ENCODE results near the gene EPM2AIP1. TPM values are rescaled to one million over a fixed set of nuclear protein-coding genes. Genes with fewer than 3 reads are reported as not detected.

The EPM2AIP1 gene
- total and polyA plus RNA-seq, 2 experiments from 2014 or later = 7.5 to 20.2 TPM

GRCh38 chr3:36972163-36972562 lies 20.8 kb downstream of the EPM2AIP1 start:
- Histone ChIP-seq H2AFZ (no peak overlapping the region), H3F3A (ENCODE audit: insufficient read depth) (no peaks in the 10 kb centered on the region), H3K9ac (no peak overlapping the region), H3K36me3 (ENCODE audit: low read depth) (no peaks in the 10 kb centered on the region), H3K4me2 (ENCODE audit: unreplicated experiment) (no peak overlapping the region), H3K79me2 (ENCODE audit: insufficient read depth) (no peaks in the 10 kb centered on the region), H3K4me3 (no peak overlapping the region), H3K9me2 (ENCODE audit: insufficient read depth) (no peaks in the 10 kb centered on the region), H3K27ac (no peak overlapping the region), H3K4me1 (ENCODE audit: insufficient read depth) (0 out of 2 replicates have a peak, but pooled peaks cover 8% of the 10 kb centered on the region), H3K27me3 (replicated peaks; ENCODE audit: insufficient read depth) (no peaks in the 10 kb centered on the region), H3K9me3 (ENCODE audit: low read depth) (no peaks in the 10 kb centered on the region), H4K20me1 (ENCODE audit: insufficient read depth) (no peaks in the 10 kb centered on the region)
- no peak for DNase-seq
- no peak for TF ChIP-seq EZH2 (IDR thresholded peaks at IDR 0.05; ENCODE audit: insufficient read depth, poor library complexity, severe bottlenecking)
- no peak for TF ChIP-seq EZH2phosphoT487 (IDR thresholded peaks at IDR 0.05; ENCODE audit: insufficient read depth, low read depth)
- 93 to 98% methylated on average over 2 of the region's 2 CpGs for WGBS, 2 experiments (ENCODE audit: low coverage in 1 of 2, low lambda C conversion rate in 2 of 2, missing lambda C conversion rate in 2 of 2)
- in situ Hi-C loops (cut with MboI) = loop anchor here (10.0 kb wide), 1 partner anchor 237 kb away; no protein-coding TSS in a partner anchor

- no peaks in the 10 kb centered on the region for H3K9me2 ChIP-seq (ENCODE audit: insufficient read depth)
- peak; percentile 65 for DNase-seq
- H3K79me2 ChIP-seq (ENCODE audit: insufficient read depth) = no peaks in the 10 kb centered on the region
- TF ChIP-seq EZH2phosphoT487 (IDR thresholded peaks at IDR 0.05; ENCODE audit: insufficient read depth, low read depth) (no peak), EZH2 (IDR thresholded peaks at IDR 0.05; ENCODE audit: insufficient read depth, poor library complexity, severe bottlenecking) (no peak)
- H3K9me3 ChIP-seq (ENCODE audit: low read depth) = no peaks in the 10 kb centered on the region
- H3K9ac ChIP-seq = no peak overlapping the region
- H3K27me3 ChIP-seq (replicated peaks; ENCODE audit: insufficient read depth) = no peaks in the 10 kb centered on the region
- no peak overlapping the region for H2AFZ ChIP-seq
- H3K4me1 ChIP-seq (ENCODE audit: insufficient read depth) = 0 out of 2 replicates have a peak, but pooled peaks cover 8% of the 10 kb centered on the region
- H3K36me3 ChIP-seq (ENCODE audit: low read depth) = no peaks in the 10 kb centered on the region
- H3K4me2 ChIP-seq (ENCODE audit: unreplicated experiment) = no peak overlapping the region
- H3K27ac ChIP-seq = no peak overlapping the region
- no peak overlapping the region for H3K4me3 ChIP-seq
- no peaks in the 10 kb centered on the region for H4K20me1 ChIP-seq (ENCODE audit: insufficient read depth)
- whole genome bisulfite sequencing, 2 experiments (ENCODE audit: low coverage in 1 of 2, low lambda C conversion rate in 2 of 2, missing lambda C conversion rate in 2 of 2) = 47 to 49% methylated on average over 2 to 4 of the region's 4 CpGs
- in situ Hi-C loops (cut with MboI) = loop anchor here (10.0 kb wide), 1 partner anchor 235 kb away; no protein-coding TSS in a partner anchor
- no peaks in the 10 kb centered on the region for H3F3A ChIP-seq (ENCODE audit: insufficient read depth)
Observed at GRCh38 chr3:36969540-36970432, 23.1 kb downstream of the EPM2AIP1 start.

- Histone ChIP-seq H3K4me2 (ENCODE audit: unreplicated experiment) (no peak overlapping the region), H3K9me2 (ENCODE audit: insufficient read depth) (no peaks in the 10 kb centered on the region), H3K9ac (no peak overlapping the region), H3K36me3 (ENCODE audit: low read depth) (no peaks in the 10 kb centered on the region), H4K20me1 (ENCODE audit: insufficient read depth) (no peaks in the 10 kb centered on the region), H3K27me3 (replicated peaks; ENCODE audit: insufficient read depth) (no peaks in the 10 kb centered on the region), H3K4me1 (ENCODE audit: insufficient read depth) (0 out of 2 replicates have a peak, but pooled peaks cover 8% of the 10 kb centered on the region), H3K9me3 (ENCODE audit: low read depth) (no peaks in the 10 kb centered on the region), H2AFZ (no peak overlapping the region), H3K79me2 (ENCODE audit: insufficient read depth) (no peaks in the 10 kb centered on the region), H3K4me3 (no peak overlapping the region), H3F3A (ENCODE audit: insufficient read depth) (no peaks in the 10 kb centered on the region), H3K27ac (no peak overlapping the region)
- no peak for DNase-seq
- TF ChIP-seq EZH2 (IDR thresholded peaks at IDR 0.05; ENCODE audit: insufficient read depth, poor library complexity, severe bottlenecking) (no peak), EZH2phosphoT487 (IDR thresholded peaks at IDR 0.05; ENCODE audit: insufficient read depth, low read depth) (no peak)
- in situ Hi-C loops (cut with MboI) = no loop called here
- WGBS, 2 experiments (ENCODE audit: low coverage in 1 of 2, low lambda C conversion rate in 2 of 2, missing lambda C conversion rate in 2 of 2) = 75 to 80% methylated on average over 4 of the region's 4 CpGs
Observed at GRCh38 chr3:36969085-36969484, 23.8 kb downstream of the EPM2AIP1 start.

GRCh38 chr3:36965440-36965839 lies 27.5 kb downstream of the EPM2AIP1 start:
- no peaks in the 10 kb centered on the region for H3K79me2 ChIP-seq (ENCODE audit: insufficient read depth)
- DNase-seq = no peak
- in situ Hi-C loops (cut with MboI) = no loop called here
- H3K4me2 ChIP-seq (ENCODE audit: unreplicated experiment) = no peak overlapping the region
- H4K20me1 ChIP-seq (ENCODE audit: insufficient read depth) = no peaks in the 10 kb centered on the region
- H3F3A ChIP-seq (ENCODE audit: insufficient read depth) = no peaks in the 10 kb centered on the region
- H2AFZ ChIP-seq = no peak overlapping the region
- H3K9me3 ChIP-seq (ENCODE audit: low read depth) = no peaks in the 10 kb centered on the region
- no peak overlapping the region for H3K27ac ChIP-seq
- H3K9ac ChIP-seq = no peak overlapping the region
- TF ChIP-seq EZH2 (IDR thresholded peaks at IDR 0.05; ENCODE audit: insufficient read depth, poor library complexity, severe bottlenecking) (no peak), EZH2phosphoT487 (IDR thresholded peaks at IDR 0.05; ENCODE audit: insufficient read depth, low read depth) (no peak)
- H3K4me3 ChIP-seq = no peak overlapping the region
- WGBS, 2 experiments (ENCODE audit: low coverage in 1 of 2, low lambda C conversion rate in 2 of 2, missing lambda C conversion rate in 2 of 2) = 82 to 87% methylated on average over 3 of the region's 3 CpGs
- no peaks in the 10 kb centered on the region for H3K27me3 ChIP-seq (replicated peaks; ENCODE audit: insufficient read depth)
- H3K9me2 ChIP-seq (ENCODE audit: insufficient read depth) = no peaks in the 10 kb centered on the region
- H3K36me3 ChIP-seq (ENCODE audit: low read depth) = no peaks in the 10 kb centered on the region
- 0 out of 2 replicates have a peak, but pooled peaks cover 8% of the 10 kb centered on the region for H3K4me1 ChIP-seq (ENCODE audit: insufficient read depth)
